DMS53 treated with DMSO at 0.1 percent for 48 hours (cell line): ENCODE results near the gene AP3D1.
"Not testable (repeated sequence)": the region's sequence is repeated elsewhere in the genome, so short reads cannot be mapped to it uniquely, and the experiment has no call there.

Source experiments
- DNase-seq: peaks from one replicate; lab custom pipeline; 2025; ENCODE audit not compliant: unreplicated experiment; lab: John Stamatoyannopoulos, UW

Gene AP3D1

GRCh38 chr19:2091926-2092525 lies 59.3 kb downstream of the AP3D1 start:
- not testable (repeated sequence) for DNase-seq

DNA sequence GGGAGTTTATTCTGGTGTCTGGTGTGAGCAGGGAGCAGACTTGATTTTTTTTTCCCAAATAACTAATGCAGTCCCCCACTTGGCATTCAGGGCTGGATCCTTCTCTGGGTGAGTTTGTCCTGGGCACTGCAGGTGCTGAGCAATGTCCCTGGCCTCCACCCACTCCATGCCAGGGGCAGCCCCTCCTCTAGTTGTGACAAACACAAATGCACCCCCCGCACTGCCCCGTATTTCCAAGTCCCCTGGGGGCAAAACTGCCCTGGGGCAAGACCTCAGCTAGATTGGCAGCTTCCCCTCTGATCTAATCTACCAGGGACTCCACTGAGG lies 61.7 kb downstream of the AP3D1 start:
- DNase-seq, result no peak

- DNase-seq, result no peak
These were observed 62.2 kb downstream of the AP3D1 start for GRCh38 chr19:2089001-2089711.

- no peak for DNase-seq
These were observed 63.7 kb downstream of the AP3D1 start for GRCh38 chr19:2087621-2088100.

- not testable (repeated sequence) for DNase-seq
These were observed 64.4 kb downstream of the AP3D1 start for GRCh38 chr19:2086695-2087620.

GRCh38 chr19:2084993-2085720 lies 66.2 kb downstream of the AP3D1 start:
- no peak for DNase-seq

- DNase-seq, result no peak
These were observed 68.1 kb downstream of the AP3D1 start for GRCh38 chr19:2083174-2083854.

- no peak for DNase-seq
These were observed 69.2 kb downstream of the AP3D1 start for GRCh38 chr19:2081873-2082810.

GRCh38 chr19:2080336-2080988 lies 70.9 kb downstream of the AP3D1 start:
- DNase-seq, result no peak

GRCh38 chr19:2079865-2080301 lies 71.5 kb downstream of the AP3D1 start:
- no peak for DNase-seq

DNA sequence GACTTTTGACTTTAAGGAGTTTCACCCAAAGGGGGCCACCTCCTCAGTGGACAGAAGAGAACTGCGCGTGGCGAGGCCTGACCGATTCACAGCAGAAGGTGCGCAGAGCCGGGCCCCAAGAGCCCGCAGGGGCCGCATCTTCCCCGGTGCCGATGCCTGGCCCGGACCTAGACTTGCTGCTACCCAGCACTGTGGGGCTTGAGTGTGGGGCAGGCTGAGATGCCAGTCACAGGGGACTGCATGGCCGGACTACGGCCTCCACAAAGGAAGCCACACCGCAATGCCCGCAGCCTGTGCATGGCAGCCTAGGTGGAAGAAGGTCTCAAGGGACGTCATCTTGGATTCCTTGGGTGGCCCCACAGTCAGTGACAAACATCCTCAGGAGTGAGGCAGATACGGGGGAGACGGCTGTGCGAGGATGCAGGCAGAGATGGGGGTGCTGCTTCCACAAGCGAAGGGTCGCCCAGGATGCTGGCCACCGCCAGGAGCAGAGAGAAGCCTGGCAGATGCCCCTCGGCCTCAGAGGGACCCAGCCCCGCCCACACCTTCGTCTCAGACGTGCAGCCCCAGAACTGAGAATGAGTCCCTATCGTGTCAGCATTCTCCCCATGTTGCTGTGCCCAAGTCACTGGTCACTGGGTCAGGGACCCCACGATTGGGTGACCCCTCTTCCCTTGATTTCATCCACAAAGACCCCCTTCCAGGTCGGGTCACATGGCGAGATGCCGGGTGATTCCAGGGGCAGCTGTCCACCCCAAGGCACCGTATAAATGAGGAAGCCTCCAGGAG lies 72.1 kb downstream of the AP3D1 start:
- DNase-seq, result no peak

GRCh38 chr19:2077833-2078619 lies 73.3 kb downstream of the AP3D1 start:
- DNase-seq, result no peak

DNA sequence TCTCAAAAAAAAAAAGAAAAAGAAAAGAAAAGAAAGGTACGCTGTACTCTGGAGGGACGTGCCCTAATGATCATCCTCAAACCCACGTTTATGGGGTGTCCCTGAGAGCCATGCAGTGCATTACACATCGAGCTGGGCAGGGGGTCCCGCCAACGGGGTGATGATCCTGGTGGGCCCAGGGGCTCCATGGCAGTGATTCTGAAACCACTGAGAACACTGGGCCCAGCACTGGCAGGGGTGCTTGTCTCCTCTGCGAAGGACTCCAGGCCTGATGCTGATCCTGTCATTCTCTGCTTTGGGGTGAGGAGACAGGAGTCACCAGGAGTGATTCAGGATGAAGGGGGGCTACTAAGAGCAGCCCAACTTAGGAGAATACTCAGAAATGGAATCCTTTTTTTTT lies 74.0 kb downstream of the AP3D1 start:
- no peak for DNase-seq

DNA sequence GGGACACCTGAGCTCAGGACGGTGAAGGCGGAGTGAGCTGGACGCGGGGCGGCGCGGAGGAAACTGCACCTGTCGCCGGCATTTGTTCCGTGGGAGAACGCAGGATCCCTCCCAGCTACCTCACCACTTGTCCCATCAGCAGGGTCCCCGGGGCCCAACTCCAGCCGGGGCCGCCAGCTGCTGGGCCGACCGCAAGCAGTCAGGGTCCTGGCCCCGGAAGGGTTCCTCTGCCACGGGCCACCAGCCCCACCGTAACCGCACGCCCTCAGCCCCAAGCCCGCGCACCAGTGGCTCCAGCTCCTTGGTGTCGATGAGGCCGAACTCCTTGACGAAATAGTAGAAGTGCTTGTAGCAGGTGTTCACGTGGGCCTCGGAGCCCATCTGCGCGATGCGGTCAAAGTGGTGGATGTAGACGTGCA lies 74.8 kb downstream of the AP3D1 start:
- DNase-seq, result no peak

DNA sequence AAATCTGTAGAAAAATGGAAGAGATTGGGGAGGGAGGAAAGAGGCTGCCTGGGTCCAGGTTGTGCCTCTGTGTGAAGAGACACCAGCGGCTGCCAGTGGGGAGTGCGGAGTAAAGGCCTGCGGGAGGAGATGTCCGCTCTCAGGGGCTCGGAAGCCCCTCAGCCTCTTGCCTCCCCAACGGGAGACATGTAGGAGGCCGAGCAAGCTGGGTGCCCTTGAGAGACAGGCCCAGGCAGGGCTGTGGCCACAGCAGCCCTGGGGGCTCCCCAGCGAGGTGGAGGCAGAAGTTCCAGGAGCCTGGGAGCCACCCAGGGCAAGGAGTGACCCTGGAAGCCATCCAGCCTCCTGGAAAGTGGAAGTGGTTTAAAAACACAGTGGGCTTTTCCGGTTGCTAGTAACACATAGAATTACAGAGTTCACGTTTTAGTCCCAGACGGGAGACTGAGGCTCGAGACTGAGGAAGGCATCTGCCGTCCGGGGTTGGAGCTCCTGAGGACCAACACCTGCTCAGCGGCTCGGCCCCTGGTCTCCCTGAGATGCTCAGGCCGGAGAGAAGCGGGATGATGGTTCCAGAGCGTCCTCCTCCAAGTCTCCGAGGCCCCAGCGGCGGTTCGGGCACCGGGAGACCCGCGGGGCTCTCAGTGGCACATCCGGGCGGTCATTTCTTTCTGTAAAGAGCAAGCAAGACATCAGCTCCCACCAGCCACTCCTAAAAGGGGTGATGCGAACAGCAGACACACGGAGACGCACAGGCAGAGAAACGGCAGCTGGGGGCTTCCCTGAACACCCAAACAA lies 78.4 kb downstream of the AP3D1 start:
- DNase-seq, result no peak

- no peak for DNase-seq
These were observed 80.2 kb downstream of the AP3D1 start for GRCh38 chr19:2070986-2071673.
